Nucleus accumbens (tissue), 56 donors: ENCODE results near the gene TRIM7.
"Not testable (repeated sequence)": the region's sequence is repeated elsewhere in the genome, so short reads cannot be mapped to it uniquely, and the experiment has no call there.

Experiments
- DNase-seq, 56 donors: peaks; one replicate each; lab custom pipeline; 2025; lab: John Stamatoyannopoulos, UW

TRIM7 gene

DNA sequence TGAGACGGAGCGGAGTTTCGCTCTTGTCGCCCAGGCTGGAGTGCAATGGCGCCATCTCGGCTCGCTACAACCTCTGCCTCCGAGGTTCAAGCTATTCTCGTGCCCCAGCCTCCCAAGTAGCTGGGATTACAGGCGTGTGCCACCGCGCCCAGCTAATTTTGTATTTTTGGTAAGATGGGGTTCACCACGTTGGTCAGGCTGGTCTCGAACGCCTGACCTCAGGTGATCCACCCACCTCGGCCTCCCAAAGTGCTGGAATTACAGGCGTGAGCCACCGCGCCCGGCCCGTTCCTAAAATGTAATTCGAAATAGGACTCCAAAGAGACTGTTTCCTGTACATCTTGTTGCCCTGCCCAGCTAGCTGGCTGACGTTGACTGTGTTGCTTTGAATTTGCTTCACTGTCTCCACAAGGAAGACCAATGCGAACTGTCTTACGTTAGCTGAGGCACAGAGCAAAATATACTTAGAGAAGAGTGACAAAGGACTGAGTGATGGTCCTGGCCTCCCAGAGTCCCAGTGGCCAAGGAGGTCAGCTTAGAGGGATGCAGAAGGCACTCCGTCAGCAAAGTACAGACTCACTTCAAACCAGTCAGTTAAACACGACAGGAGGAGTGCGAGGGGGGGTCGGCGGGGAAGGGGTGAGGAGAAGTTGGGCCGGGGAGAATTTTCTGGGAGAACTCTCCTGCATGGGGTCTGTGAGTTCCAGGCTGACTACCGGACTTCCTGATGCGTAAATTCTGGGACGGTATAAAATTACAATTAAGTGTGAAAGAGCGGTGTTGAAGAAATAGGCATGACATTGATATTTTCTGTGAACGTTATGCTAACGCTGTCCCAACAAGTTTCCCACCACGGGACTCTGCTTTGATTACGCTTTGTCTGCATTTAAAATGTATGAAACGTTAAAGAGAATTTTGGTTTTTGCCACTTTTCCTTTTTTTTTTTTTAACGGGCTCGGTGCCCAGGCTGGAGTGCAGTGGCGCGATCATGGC is 11.3 kb upstream of the TRIM7 start:
- no peak for DNase-seq

- DNase-seq: not testable (repeated sequence)
These were observed 9.3 kb upstream of the TRIM7 start for GRCh38 chr5:181214249-181214648.

GRCh38 chr5:181212934-181213333 is 7.9 kb upstream of the TRIM7 start:
- no peak for DNase-seq

- no peak for DNase-seq
These were observed 7.1 kb upstream of the TRIM7 start for GRCh38 chr5:181212080-181212479.

DNA sequence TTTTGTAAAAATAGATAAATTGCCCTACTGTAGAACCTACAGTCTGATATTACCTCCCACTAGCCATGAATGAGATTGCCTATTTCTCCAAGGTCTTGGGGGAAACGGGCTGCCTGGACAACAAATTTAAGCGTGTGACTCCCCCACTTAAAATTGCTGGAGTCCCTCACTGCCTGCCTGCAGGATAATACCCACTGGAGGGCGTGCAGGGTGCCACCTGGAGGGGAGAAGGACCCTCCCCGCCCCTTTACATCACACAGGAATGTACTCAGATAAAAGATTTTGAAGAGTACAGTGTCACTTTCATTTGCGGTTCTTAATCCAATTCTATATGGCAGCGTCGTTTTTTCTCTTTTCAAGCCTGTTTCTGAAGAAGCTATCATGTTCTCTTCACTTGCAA is 6.2 kb upstream of the TRIM7 start:
- DNase-seq: no peak

GRCh38 chr5:181210698-181211097 is 5.7 kb upstream of the TRIM7 start:
- DNase-seq: not testable (repeated sequence)

- DNase-seq: not testable (repeated sequence)
These were observed 5.2 kb upstream of the TRIM7 start for GRCh38 chr5:181210148-181210547.

GRCh38 chr5:181209006-181209405 is 4.0 kb upstream of the TRIM7 start:
- DNase-seq: not testable (repeated sequence)

- no peak for DNase-seq
These were observed 2.9 kb upstream of the TRIM7 start for GRCh38 chr5:181207960-181208253.

DNA sequence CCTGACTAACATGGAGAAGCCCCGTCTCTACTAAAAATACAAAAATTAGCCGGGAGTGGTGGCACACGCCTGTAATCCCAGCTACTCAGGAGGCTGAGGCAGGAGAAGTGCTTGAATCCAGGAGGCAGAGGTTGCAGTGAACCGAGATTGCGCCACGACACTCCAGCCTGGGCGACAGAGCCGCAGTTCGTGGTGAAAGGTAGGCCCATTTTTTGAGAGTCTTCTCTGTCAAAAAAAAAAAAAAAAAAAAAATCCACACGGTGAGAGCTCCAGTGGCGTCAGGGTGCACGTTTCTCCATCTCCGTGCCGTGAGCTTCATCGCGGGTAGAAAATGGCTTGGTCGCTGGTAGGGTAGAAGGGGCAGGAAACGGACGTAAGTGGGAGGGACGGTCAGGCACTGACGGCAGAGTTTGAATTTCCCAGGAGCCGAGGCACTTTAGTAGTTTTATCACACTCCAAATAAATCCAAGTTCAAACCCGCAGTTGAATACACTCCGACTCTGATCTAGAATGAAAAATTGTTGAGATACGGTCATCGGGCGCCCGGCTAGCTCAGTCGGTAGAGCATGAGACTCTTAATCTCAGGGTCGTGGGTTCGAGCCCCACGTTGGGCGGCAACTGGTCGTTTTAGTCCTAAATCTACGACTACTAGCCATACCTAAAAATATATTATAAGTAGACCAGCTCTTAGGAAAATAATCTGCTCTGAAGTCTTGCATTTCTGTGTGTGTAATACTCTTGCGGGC is 2.4 kb upstream of the TRIM7 start:
- DNase-seq: no peak

DNA sequence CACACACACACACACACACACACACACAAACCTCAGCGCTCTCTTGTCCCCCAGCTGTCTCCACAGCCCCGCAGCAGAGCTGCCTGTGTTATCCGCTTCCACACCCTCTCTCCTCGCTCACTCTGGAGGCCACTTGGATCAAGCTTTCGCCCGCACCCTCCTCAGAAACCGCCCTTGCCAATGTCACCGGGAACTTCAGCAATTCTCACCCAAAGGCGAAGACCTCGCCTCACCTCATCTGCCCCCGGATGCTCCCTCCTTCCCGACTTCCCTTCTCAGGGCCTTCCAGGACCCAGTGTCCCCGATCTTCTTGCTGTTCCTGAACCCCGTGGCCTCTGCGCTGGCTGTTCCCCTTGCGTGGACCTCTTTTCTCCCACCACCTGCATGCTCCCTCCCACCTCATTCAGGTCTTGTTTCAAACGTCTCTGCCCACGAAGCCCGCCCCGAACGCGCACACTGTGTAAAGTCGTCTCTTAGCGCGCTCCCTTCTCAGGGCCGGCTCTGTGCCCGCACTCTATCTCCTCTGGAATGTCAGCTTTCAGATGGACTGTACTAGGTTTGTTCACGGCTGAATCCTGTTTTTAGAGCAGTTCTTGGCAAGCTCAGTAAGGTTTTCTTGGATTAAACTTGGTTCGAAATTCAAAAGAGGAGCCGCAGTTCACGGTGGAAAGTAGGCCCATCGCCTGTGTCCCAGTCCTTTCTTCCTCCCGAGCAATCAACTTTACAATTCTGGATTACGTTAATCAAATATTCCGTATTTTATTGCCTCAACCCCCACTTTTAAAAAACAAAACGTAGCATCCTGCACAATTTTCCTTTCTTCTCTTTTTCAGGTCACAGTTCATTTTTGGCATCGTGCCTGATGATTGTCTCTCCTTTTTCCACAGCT is 1.0 kb upstream of the TRIM7 start:
- no peak for DNase-seq

DNA sequence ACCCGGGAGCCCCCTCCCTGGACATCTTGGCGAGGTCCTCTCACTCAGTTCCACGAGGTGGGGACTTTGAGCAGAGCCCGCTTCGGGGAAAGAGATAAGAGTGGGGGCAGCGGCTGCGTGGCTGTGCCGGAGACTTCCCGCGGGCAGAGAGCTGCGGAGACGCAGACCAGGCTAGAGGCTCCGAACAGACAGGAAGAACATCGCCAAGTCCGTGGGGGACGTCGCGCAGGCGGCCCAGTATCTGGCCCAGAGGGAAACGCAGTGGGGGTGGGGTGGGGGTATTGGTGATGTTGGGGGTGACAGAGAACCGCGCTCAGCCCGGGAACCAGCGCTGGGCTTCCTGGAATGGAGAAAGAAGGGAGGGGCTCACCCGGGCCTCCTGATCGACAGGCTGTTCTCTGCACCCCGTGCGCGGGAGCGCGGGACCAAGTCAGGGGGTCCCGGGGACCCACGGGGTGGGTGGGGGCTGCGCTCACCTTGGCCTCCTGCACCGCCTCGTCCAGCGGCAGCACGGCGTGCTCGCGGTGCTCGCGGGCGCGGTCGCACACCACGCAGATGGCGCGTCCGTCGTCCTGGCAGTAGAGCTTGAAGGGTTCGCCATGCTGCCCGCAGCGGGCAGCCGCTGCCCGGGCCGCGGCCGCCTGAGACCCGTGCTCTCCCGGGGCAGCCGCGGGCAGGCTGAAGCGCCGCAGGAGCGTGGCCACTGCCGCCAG is 727 bp downstream of the TRIM7 start:
- no peak for DNase-seq

GRCh38 chr5:181203777-181204112 is 1.3 kb downstream of the TRIM7 start:
- no peak for DNase-seq

DNA sequence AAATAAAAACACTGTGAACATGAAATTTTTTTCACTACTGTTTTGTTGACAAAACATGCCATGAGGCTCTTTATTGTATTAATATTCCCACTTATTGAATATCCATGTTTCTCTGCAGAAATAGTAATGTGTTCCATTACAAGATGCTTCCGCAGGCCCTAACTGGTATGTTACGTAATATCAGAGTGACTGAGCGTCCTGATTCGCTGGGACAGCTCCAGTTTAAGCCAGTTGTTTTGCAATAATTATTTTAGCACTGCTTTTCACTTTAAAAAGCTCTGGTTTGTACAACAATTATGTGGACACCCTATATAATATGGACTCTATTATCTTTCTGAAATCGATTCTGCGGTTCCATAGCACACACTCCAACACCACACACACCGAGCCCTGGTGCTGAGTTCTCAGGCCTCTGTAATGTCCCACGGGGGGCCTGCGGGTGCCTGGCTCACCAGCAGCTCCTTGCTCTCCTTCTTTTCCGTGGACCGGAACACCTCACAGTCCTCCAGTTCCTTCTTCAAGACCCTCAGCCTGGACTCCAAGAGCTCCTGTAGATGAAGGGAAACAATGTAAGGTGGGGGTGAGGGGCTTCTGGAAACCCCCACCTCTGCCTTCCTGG is 1.8 kb downstream of the TRIM7 start:
- no peak for DNase-seq

DNA sequence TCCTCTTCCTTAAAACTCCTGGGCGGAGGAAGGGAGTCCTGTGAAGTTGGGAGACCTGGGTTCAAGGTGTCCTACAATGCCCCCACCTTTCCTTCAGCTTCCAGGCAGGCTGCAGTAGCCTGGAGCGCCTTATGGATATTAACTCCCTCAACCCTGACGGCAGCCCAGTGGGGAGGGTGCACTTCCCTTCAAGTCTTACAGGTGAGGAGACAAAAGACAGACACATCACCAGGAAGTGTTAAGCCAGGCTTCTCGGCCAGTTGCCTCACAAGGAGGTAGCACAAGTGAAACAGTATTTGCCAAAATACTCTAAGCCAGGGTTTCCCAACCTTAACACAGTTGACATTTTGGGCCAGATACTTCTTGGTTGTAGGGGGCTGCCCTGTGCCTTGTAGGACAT is 4.2 kb downstream of the TRIM7 start:
- no peak for DNase-seq

DNA sequence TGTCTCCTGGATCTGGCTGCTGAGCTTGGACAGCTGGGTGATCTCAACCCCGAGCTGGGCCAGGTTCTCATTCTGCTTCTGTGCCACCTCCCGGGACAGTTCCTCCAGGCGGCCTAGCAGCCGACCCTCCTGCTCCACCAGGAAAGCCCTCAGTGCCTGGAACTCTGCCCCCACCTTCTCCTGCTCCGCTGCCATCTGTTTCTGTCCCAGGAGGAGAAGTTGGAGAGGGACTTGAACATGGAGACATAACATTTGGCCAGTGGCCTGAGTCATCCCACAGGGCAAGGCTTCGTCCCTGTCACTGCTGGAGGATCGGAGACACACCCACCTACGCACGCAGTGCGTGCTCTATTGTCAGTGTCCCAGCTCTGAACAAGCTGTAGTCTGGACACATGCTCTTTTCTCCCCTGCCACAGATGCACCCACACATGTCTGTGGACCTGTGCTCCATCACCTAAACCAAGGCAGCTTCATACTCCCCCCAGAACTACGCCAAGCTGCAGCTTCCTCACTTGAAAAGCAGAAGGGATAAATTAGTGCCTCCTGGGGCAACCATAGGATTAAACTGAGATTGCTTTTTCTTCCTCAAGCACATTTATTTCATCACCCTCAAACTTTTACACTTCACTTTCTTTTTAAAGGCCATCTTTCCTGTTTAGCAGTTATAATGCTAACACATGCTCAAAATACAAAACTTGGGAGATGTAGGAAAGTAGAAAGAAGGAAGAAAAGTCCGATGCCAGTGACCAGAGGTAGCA is 4.9 kb downstream of the TRIM7 start:
- no peak for DNase-seq

GRCh38 chr5:181198905-181199519 is 6.0 kb downstream of the TRIM7 start:
- DNase-seq: no peak

- DNase-seq: no peak
These were observed 6.8 kb downstream of the TRIM7 start for GRCh38 chr5:181198106-181198685.
